GM06990 (cell line): Measurements from ENCODE around the gene TIMM10.

Experiments used
- DNase-seq: peaks from one replicate; pipeline ENCODE4 v3.0.0-alpha.2; 2011; ENCODE audit not compliant: insufficient read length; ENCODE audit errors: extremely low read depth
- H3K27me3 ChIP-seq: replicated peaks from 2 replicates; pipeline ENCODE4 v1.6.0; 2011; ENCODE audit warnings: low read length; ENCODE audit not compliant: control insufficient read depth, insufficient read depth
- H3K36me3 ChIP-seq: 2 replicates; pipeline ENCODE4 v1.5.1; 2011; ENCODE audit warnings: low read length; ENCODE audit not compliant: control insufficient read depth, insufficient read depth
- H3K4me3 ChIP-seq: replicated peaks from 2 replicates; pipeline ENCODE4 v1.5.1; 2011; ENCODE audit warnings: low read depth, mild to moderate bottlenecking, control low read depth, low read length
- TF ChIP-seq, protein P1 (sequence below): IDR thresholded peaks from 2 replicates; pipeline ENCODE4 v1.5.1; 2011; ENCODE audit warnings: low read length, control low read depth, mild to moderate bottlenecking, inconsistent platforms; ENCODE audit not compliant: insufficient read depth, poor library complexity, severe bottlenecking

Gene TIMM10

DNA sequence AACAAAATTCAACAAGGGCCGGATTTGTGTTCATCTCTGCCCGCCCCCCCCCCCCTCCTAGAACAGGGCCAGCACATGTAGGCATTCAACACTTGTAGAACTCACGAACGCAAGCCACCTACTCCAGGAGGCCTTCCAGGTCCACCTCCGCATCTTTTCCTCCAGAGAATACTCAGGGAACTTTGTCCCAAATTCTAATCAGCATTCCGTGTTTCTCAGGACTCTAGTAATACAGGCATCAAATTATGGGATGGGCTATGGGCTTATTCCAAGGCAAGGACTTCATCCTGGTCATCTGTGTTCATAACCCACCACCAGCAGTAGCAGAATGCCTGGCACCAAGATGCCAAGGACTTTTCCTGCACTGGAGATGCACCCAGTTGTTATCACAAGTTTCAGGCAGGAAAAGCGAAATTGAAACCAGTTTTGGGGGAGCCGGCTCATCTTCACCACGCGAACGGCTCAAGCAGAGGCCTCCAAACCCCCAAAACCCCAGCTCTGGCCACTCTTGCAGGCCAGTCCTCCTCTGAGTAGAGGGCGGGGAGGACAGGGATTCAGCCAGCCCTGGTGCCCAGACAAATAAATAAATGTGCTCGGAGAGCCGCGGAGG lies 36.5 kb upstream of the TIMM10 start:
- Histone ChIP-seq H3K36me3 (no peaks in the 10 kb centered on the region), H3K27me3 (no peaks in the 10 kb centered on the region), H3K4me3 (peak overlapping the region; percentile 95)
- DNase-seq = no peak
- TF ChIP-seq, protein P1, sequence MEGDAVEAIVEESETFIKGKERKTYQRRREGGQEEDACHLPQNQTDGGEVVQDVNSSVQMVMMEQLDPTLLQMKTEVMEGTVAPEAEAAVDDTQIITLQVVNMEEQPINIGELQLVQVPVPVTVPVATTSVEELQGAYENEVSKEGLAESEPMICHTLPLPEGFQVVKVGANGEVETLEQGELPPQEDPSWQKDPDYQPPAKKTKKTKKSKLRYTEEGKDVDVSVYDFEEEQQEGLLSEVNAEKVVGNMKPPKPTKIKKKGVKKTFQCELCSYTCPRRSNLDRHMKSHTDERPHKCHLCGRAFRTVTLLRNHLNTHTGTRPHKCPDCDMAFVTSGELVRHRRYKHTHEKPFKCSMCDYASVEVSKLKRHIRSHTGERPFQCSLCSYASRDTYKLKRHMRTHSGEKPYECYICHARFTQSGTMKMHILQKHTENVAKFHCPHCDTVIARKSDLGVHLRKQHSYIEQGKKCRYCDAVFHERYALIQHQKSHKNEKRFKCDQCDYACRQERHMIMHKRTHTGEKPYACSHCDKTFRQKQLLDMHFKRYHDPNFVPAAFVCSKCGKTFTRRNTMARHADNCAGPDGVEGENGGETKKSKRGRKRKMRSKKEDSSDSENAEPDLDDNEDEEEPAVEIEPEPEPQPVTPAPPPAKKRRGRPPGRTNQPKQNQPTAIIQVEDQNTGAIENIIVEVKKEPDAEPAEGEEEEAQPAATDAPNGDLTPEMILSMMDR = no peak

DNA sequence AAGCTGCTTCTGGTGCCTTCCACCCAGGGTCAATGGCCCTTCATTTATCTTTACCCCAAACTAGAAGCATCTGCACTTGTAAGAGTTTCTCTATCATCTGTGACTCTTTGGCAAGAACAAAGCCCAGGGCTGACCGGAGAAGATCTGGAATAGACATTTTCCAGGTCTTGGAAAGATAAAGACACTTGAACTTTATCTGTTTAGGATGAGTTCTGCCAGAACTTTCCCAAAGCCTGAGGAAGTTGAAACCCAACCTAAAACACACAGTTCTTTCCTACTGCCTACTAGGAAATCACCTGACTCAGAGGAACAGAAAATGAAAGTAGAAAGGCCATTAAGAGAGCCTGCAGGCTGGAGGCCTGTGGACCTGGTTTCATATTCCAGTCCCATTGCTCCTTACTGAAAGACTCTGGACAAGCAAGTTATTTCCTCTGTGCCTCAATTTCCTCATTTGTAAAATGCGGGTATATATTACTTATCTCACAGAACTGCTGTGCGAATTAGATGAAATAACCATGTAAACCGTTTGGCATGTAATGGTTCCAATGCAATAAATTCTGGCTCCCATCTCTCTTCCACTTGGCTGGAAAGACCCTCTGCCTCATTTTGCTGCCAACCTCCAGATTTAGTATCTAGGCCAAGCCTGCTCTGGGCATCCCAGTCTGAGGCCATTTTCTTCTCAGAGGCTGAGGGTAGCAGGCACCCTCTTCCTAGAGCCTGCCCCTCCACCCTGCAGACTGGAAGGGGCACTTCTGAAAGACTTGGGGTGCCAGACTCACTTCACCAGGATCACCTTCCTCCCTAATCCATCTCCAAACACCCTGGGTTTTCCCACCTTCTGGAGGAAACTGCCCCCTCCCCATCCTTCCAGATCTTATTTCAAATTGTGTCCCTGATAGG lies 35.7 kb upstream of the TIMM10 start:
- peak; percentile 46 for DNase-seq
- no peaks in the 10 kb centered on the region for H3K36me3 ChIP-seq
- TF ChIP-seq, protein P1 = no peak
- H3K27me3 ChIP-seq = no peaks in the 10 kb centered on the region
- H3K4me3 ChIP-seq = peak overlapping the region; percentile 95

DNA sequence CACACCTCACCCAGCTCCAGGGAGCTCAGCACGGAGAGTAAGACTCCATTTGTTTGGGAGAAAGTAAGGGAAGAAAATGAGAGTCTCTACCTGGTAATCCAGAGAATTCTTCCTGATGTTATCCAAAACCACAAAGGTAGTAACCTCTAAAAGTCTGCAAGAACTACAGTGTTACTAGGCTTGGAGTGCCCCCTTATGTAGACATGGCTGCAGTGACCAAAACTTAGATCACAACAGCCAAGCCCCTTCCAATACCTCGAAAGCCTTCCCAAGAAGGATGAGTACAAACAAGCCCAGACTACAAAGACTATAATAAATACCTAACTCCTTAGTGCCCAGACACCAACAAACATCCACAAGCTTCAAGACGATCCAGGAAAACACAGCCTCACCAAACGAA lies 32.0 kb upstream of the TIMM10 start:
- Histone ChIP-seq H3K4me3 (no peak overlapping the region), H3K27me3 (no peaks in the 10 kb centered on the region), H3K36me3 (peaks cover 7% of the 10 kb centered on the region)
- no peak for DNase-seq
- TF ChIP-seq, protein P1 = no peak

DNA sequence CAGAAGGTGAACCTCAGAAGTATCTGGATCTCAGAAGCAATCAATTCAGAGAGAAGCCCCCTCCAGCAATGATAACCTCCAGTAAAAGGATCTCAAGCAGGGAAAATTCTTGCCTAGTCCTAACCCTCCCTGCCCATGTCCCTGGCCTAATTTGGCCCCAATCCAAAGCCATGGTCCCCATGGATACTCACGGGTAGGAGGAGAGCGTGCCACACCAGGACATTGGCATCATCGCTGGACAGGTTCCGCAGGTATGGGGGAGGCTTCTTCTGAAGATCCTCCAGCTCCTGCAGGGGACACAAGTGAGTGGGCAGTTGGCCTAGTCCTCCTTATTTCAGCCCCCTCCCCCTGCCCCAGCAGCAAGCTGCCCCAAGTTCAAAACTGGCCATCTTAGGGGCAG lies 29.6 kb upstream of the TIMM10 start:
- TF ChIP-seq, protein P1 = no peak
- no peak for DNase-seq
- Histone ChIP-seq H3K27me3 (no peaks in the 10 kb centered on the region), H3K36me3 (peaks cover 10% of the 10 kb centered on the region), H3K4me3 (no peak overlapping the region)

DNA sequence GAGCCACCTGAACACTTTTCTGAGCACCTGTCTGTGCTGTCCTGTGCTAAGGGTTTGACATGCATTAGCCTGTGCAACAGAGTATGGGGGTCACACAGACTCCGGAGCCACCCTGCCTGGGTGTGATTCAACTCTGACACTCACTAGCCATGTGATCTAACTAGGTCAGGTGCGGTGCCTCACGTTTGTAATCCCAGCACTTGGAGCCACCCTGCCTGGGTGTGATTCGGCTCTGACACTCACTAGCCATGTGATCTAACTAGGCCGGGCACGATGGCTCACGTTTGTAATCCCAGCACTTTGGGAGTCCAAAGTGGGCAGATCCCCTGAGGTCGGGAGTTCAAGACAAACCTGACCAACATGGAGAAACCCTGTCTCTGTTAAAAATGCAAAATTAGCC lies 25.5 kb upstream of the TIMM10 start:
- Histone ChIP-seq H3K36me3 (peaks cover 22% of the 10 kb centered on the region), H3K27me3 (no peaks in the 10 kb centered on the region), H3K4me3 (no peak overlapping the region)
- TF ChIP-seq, protein P1 = no peak
- DNase-seq = no peak
